ENCODE data around the gene LZTR1.
"Not testable (repeated sequence)": the region's sequence is repeated elsewhere in the genome, so short reads cannot be mapped to it uniquely, and the experiment has no call there.

Gene LZTR1

GRCh38 chr22:20940186-20940651 is 41.9 kb upstream of the LZTR1 start:
- no peak overlapping the region for H3K4me3 ChIP-seq (ENCODE audit: low read depth, low read length)
- in situ Hi-C loops (cut with HindIII; ENCODE audit: low sequenced_read_pairs), result no loop called here
- no peak for TF ChIP-seq CTCF (IDR thresholded peaks at IDR 0.05; ENCODE audit: low read depth, low read length, missing control alignments)
- peak; percentile 22 for DNase-seq (ENCODE audit: low read depth)

- H3K4me3 ChIP-seq (ENCODE audit: low read depth, low read length), result no peak overlapping the region
- DNase-seq (ENCODE audit: low read depth), result no peak
- no peak for TF ChIP-seq CTCF (IDR thresholded peaks at IDR 0.05; ENCODE audit: low read depth, low read length, missing control alignments)
- in situ Hi-C loops (cut with HindIII; ENCODE audit: low sequenced_read_pairs), result no loop called here
These were observed 41.2 kb upstream of the LZTR1 start for GRCh38 chr22:20940904-20941385.

DNA sequence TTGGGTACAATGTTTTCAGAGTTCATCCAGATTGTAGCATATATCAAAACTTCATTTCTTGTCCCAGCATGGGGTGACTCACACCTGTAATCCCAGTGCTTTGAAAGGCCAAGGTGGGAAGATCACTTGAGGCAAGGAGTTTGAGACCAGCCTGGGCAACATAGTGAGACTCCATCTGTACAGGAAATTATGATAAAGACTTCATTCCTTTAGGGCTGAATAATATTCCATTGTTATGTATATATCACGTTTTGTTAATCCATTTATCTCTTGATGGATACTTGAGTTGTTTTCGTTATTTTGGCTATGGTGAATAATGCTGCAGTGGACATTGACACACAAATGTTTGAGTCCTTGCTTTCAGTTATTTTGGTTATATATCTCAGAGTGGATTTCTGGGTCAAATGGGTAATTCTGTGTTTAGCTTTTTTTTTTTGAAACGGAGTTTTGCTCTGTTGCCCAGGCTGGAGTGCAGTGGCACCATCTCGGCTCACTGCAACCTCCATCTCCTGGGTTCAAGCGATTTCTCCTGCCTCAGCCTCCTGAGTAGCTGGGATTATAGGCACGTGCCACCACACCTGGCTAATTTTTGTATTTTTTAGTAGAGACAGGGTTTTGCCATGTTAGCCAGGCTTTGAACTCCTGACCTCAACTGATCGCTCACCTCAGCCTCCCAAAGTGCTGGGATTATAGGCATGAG is 39.7 kb upstream of the LZTR1 start:
- in situ Hi-C loops (cut with HindIII; ENCODE audit: low sequenced_read_pairs); DNase-seq (ENCODE audit: low read depth); H3K4me3 ChIP-seq (ENCODE audit: low read depth, low read length): not testable (repeated sequence)

DNA sequence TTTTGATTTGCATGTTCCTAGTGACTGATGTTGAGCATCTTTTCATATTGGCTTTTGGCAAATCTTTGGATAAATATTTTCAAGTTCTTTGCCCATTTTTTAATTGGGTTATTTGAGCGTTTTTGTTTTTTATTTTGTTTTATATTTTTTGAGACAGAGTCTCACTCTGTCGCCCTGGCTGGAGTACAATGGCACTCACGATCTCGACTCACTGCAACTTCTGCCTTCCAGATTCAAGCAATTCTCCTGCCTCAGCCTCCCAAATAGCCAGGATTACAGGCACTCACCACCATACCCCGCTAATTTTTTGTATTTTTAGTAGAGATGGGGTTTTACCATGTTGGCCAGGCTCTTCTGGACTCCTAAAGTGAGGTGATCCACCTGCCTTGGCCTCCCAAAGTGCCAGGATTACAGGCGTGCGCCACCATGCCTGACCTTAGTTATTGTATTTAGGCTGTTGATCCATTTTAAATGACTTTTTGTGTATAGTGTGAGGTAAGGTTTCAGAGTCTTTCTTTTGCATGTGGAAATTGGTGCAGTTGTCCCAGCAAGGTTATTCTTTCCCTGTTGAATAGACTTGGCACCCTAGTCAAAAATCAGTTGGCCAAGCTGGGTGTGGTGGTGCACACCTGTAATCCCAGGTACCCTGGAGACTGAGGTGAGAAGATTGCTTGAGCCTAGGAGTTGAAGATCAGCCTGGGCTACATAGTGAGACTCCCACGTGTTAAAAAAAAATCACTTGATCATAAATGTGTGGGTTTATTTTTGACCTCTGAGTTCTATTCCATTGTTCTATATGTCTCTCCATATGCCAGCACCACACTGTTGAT is 38.8 kb upstream of the LZTR1 start:
- in situ Hi-C loops (cut with HindIII; ENCODE audit: low sequenced_read_pairs), result no loop called here
- DNase-seq (ENCODE audit: low read depth), result no peak
- H3K4me3 ChIP-seq (ENCODE audit: low read depth, low read length), result no peak overlapping the region
- no peak for TF ChIP-seq CTCF (IDR thresholded peaks at IDR 0.05; ENCODE audit: low read depth, low read length, missing control alignments)

DNA sequence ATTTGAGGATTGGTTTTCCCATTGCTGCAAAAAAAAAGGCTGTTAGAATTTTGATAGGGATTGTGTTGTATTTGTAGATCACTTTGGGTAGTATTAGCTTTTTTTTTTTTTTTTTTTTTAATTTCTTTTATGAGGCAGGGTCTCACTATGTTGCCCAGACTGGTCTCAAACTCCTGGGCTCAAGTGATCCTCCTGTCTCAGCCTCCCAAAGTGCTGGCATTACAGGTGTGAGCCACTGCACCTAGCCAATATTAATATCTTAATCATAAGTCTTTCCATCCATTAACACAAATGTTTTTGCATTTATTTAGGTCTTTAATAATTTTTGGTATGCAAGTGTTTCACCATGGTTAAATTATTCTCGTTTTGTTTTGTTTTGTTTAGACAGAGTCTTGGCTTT is 38.1 kb upstream of the LZTR1 start:
- H3K4me3 ChIP-seq (ENCODE audit: low read depth, low read length), result no peak overlapping the region
- no peak for TF ChIP-seq CTCF (IDR thresholded peaks at IDR 0.05; ENCODE audit: low read depth, low read length, missing control alignments)
- no peak for DNase-seq (ENCODE audit: low read depth)
- in situ Hi-C loops (cut with HindIII; ENCODE audit: low sequenced_read_pairs), result no loop called here

DNA sequence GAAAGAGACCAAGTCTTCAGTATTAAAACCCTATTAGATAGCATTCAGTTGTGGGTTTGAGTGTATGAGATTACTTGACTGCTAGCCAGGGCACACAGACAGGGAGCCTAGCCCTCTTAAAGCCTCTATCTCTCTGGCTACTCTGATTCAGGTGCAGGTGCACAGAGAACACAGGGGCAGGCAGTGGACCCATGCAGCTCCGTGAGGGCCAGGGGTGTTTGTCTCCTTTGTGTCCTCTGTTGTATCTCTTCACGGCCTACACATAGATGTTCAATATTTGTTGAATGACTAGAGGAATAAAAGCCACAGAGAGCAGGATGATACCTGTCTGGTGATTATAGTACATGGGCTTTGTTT is 36.5 kb upstream of the LZTR1 start:
- no peak overlapping the region for H3K4me3 ChIP-seq (ENCODE audit: low read depth, low read length)
- TF ChIP-seq CTCF (IDR thresholded peaks at IDR 0.05; ENCODE audit: low read depth, low read length, missing control alignments), result no peak
- in situ Hi-C loops (cut with HindIII; ENCODE audit: low sequenced_read_pairs), result no loop called here
- no peak for DNase-seq (ENCODE audit: low read depth)
